ENCODE data around the gene TNIK.
"Not testable (repeated sequence)": the region's sequence is repeated elsewhere in the genome, so short reads cannot be mapped to it uniquely, and the experiment has no call there.

Gene TNIK

DNA sequence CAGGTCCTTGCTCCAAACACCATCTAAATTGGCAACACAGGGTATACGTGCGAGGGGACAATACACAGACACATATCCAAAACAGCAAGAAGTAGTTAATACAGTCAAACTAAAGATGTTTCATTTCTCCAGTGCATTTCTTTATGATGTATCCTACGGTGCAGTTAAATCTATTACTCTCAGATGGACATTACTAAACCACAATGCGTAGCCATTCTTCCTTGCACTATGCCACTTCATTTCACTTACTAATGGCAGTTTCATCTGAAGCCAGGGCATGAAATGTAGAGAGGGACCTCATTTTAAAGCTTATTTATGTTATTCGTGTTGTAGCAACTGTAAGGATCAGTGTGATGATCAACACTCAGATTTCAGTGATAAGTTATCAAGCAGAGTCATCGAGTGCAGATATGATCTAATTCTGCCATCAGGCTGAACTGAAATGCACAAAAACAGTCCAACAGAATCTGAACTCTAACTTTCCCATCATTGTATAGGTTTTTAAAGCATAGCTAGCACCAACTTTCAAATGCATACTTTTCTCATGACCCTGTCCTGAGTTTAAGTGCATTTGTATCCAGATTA lies 14.5 kb downstream of the TNIK start:
- no peak for DNase-seq

DNA sequence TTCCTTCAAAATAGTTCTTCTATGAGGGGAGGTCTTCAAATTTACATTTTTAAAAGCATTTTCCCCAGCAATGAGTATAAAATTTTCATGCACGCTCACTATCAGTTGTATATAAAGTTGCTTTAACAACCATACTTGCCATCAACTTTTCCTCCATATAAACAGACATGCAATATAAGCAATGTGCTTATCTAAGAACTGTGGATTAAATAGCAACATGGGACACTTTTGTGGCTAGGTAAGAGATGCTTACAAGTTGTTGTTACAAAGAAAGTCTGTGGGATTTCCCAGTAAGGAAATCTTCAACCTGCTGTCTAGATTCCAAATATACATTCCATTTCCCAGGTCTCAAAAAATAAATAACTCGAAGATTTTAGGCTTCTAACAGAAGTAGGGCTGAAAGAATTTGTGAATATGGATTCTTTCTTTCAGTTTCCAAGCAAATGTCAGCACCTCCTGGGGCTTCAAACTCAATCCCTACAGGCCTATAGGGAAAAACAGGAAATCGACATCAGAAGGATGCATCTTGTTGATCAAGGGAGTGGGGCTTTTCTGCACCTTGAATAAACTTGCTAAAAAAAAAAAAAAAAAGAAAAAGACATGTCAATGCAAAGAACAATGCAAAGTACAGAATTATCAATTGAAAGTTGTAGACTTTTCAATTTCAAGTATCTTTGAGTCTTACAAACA lies 16.1 kb downstream of the TNIK start:
- DNase-seq = no peak

DNA sequence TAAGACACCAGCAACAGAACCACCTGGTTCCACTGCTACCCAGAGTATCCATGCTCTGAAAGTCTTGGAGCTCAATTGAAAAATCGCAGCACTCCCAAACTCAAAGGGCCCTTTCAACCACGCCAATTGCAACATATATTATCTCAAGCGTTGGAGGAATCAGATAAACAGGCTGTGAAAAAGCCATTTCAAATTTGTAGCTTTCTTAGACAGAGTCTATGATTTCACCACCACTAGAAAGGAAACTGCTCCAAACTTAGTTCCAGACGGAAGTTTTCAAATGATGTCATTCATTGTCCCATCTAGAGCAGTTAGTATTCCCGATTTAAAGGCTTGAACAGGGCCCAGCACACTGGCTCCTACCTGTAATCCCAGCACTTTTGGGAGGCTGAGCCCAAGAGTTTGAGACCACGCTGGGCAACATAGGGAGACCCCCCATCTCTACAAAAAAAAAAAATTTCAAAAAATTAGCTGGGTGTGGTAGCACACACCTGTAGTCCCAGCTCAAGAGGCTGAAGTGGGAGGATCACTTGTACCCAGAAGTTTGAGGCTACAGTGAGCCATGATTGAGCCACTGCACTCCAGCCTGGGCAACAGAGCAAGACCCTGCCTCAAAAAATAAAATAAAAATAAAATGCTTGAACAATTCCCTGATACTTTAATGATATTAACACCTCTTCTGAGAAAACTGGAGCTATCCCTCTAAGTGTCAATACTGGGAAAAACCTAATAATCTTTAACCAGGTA lies 16.8 kb downstream of the TNIK start:
- no peak for DNase-seq

DNA sequence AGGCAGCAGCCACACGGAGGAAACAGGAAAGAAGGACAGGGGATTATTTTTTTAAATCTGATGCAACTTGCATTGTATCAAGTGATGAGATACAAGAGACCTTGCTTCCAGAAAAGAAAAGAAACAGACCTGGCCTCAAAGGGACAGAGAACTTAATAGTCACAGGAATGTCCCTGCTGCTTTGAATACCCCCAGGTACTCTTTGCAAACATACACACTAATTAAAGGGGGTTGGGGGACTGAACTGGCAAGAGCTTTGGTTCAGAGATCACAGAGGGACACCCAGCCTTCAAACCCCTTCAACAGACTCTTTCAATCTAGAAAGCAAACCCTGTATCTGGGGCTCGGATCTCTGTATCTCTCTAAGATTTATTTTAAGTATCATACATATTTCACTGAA lies 18.0 kb downstream of the TNIK start:
- no peak for DNase-seq

DNA sequence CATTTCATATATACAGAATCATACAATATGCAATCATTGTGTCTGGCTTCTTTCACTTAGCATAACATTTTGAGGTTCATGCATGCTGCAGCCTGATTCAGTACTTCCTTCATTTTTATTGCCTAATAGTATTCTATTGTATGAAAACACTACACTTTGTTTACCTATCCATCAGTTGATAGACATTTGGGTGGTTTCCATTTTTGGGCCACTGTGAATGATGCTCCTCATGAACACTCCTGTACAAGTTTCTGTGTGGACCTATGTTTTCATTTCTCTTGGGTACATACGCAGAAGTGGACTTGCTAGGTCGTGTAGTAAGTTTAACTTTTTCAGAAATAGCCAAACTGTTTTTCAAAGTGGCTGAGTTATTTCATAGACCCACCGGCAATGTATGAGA lies 18.8 kb downstream of the TNIK start:
- DNase-seq = no peak

DNA sequence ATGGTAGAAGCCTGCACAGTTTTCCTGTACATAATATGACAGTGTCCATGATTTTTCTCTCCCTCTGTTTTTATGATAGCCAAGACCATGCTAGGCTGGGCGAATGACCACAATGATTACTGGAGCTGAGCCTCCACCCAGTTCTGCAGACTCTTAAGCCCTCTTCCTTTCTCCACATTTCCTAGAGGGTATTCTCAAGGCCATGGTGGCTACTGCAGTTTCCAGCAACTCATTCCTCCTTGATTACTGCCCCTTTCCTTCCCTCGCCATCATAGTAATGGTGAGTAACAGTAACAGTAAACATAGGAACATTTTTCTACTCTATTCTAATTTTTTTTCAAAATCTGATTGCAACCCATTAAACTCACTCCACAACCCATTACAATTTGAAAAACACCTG lies 20.2 kb downstream of the TNIK start:
- DNase-seq = no peak

DNA sequence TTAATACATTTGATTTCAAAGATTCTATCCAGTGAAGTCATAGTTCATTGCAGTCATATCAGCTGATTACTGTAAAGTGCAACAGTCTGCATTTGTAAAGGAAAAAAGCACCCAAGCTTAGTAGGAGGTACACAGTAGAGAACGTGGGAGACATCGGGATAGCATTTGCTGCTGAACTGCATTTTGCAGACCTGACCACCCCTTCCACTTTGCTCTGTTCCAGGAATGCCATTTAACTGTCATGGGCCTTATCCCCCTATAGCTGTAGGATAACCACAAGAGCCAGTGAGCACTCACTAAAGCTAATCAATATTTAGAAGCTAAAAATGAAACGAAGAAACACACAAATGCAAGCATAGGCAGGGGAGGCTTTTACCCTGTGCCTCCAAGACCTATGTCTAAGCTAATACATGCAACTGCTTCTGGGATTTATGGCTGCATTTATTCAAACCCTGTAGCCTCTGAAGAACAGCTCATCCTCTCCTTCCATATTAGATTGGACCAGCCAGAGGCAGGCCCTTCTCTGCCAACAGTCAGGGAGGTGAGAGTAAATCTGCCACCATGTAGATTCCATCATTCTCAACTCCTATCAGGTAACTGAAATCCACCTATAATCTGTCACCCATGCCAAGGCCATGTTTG lies 23.0 kb downstream of the TNIK start:
- no peak for DNase-seq

DNA sequence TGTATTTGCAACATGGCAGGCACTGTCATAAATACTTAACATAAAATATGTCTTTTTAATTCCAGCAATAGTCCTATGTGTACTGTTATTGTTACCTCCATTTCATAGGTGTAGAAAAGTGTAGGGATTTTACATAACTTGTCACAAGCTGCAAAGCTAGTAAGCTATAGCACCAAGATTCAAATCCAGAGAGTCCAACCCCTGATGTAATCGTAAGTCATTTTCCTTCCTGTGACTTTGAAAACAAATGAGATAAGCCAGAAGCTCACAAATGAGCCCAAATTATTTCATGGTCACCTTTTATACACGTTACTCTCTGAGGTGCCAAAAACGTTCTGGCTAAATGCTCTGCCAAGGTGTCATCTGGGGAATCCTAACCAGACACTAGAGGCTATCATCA lies 23.8 kb downstream of the TNIK start:
- no peak for DNase-seq

DNA sequence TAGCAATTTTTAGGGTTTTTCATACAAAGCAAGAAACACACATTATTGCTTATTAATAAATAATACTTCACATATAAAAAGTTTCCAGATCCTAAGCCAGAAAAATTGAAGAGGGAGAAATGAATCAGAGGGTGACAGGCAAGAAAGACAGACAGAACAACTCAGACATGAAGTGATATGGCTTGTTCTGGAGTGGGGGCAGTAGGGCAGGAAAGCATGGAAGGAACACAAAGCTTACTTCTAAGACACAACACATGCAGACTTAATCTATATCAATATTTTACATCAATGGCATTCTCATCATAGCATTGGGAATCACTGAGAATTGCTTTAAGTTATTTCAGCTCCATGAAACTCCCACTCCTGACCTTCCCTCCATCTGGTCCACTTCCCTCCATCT lies 24.4 kb downstream of the TNIK start:
- no peak for DNase-seq

DNA sequence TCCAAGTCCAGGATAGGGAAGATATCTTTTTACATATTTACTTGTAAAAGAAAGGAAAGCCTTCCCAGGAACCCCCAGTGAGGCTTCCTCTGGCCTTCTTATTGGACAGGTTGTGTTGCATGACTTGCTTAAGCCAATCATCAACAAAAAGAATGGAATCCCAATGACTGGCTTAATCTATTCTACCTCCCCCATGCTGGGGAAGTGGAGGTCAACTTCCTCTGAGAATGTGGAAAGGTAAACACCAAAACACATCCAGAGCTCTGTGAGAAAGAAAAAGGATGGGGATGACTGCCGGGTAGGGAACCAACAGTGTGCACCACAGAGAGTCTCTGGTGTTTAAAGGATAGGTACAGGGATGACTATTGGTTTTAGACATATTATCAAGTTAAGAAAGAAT lies 25.1 kb downstream of the TNIK start:
- DNase-seq = no peak

DNA sequence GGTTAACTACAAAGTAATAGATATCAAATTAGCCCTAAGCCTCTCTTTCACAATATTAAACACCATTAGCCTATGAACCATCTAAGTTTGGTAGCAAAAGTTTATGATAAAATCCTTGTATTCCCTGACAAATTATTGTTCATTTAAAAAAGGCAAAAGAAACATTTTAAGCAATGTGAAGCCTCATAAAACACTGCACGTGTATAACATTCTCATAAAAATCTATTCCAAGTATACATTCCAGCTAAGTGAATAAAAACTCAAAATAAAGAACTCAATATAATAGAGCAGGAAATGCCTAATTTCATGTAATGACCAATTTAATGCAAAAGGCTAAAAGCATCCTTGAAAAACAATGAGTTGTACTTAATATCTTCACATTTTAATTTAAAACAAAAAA lies 27.7 kb downstream of the TNIK start:
- no peak for DNase-seq

DNA sequence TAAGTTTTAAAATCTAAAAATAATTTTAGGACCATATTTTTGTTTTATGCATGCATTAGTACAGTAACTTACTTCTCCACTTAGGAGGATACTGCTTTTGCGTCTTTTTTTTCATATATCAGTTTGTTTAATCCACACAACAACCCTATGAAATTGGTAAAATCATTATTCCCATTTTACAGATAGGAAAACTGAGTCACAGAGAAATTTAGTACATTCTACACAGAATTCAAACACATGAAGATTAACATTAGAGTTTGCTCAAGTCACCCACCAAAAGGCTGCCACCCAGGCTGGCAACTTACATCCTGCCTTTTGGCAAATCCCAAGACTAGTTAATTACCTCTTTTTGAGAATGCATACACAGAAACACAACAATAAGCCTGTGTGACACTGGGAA lies 28.7 kb downstream of the TNIK start:
- no peak for DNase-seq

DNA sequence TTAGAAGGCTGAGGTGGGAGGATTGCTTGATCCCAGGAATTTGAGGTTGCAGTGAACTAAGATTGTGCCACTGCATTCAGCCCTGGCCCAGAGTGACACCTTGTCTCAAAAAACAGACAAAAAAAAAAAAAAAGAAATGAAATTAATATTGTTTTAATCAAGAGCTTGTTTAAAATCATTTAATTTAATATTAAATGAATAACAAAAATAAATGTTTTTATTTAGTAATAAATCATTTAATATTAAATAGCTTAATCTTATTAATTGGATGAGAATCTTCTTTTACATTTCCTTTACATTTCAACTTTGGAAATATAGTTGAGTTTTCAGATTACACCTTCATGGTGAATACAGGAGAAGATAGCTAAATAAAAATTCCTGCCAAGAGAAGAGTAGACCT lies 29.7 kb downstream of the TNIK start:
- DNase-seq = no peak

DNA sequence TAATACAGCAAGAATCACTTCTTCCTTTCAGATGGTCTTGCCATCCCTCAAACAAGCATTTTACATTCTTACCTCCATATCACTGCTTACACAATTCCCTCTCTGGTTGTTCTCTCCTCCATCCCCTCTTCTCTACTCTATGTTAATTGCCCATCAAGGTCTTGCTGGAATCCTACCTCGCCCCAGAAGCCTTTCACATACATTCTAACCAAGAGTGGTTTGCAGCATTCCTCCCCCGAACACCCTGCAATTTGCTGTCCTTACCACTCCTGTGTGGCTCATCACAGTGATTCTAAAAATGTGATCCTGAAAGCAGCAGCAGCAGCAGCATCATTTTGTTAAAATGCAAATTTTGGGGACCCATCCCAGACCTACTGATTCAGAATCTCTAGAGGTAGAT lies 30.6 kb downstream of the TNIK start:
- no peak for DNase-seq

DNA sequence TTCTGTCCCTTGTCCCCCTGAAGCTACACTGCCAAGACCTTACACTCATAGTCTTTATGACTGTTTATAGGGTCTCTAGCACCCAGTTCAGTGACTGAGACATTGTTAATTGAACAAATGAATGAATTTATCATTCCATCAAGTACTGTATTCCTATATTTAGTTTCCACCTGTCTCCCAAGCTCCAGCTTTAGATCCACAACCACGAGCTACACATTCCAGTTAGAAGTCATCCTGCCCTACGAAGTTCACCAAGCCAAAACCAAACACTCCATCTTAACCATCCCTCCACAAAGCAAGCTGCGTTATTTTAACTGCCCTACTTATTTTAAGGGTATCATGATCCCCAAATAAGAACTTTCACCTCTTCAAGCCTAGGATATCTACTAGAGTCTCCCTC lies 31.3 kb downstream of the TNIK start:
- DNase-seq = no peak

DNA sequence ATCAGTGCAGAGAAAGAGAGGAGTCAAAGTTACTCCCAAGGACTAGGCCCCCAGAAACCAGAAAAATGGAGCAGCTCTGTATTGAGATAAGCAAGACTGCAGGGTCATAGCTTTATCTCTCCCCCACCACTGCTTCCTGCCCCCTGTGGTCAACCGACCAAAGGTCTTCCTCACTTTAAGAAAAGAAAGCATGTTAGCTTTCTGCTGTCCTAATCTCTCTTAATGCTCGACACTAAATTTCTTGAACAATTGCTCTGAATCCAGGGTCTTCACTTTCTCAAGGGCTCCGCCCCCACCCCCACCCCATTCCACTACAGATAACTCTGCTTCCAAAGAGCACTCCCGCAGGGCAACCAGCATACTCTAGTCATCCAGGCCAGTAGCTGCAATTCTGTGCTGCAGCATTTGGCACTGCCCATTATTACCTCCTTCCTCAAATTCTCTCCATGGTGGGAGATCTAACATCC lies 31.9 kb downstream of the TNIK start:
- no peak for DNase-seq

DNA sequence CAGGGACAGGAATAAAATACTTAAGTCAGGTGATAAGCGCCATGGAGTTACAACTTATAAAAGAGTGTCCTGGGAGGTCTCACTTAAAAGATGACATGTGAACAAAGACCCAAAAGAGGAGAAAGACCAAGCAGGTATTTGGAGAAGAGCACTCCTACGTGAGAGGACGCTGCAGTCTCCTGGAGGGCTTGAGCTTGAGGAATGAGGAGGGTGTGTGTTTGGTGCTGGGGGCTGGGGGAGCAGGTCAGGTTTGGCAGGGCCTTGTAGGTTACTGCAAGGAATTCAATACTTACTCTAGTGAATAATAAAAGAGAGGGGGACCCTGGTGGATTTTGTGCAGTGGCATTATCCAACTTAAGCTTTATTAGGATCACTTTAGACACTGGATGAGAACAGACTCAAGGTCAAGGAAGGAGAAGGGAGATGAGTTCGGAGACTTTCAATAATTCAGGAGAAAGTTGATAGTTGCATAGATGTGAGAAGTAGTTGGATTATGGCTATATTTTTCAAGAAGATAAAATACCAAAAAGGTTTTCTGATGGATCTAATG lies 32.4 kb downstream of the TNIK start:
- DNase-seq = no peak

DNA sequence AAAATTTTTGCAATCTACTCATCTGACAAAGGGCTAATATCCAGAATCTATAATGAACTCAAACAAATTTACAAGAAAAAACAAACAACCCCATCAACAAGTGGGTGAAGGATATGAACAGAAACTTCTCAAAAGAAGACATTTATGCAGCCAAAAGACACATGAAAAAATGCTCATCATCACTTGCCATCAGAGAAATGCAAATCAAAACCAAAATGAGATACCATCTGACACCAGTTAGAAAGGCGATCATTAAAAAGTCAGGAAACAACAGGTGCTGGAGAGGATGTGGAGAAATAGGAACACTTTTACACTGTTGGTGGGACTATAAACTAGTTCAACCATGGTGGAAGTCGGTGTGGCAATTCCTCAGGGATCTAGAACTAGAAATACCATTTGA lies 36.1 kb downstream of the TNIK start:
- DNase-seq = not testable (repeated sequence)

DNA sequence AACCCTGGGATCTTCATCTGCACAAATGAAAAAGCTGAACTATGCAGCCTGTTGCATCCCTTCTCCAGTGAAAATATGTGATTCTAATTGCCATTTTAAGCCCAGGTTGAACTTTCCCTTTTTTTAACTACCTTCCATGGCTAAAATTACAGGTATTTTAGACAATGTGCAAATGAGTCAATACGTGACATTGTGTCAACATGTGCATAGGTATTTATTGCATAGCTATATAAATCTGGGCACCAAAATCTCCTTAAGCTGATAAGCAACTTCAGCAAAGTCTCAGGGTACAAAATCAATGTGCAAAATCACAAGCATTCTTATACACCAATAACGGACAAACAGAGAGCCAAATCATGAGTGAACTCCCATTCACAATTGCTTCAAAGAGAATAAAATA lies 37.4 kb downstream of the TNIK start:
- not testable (repeated sequence) for DNase-seq

DNA sequence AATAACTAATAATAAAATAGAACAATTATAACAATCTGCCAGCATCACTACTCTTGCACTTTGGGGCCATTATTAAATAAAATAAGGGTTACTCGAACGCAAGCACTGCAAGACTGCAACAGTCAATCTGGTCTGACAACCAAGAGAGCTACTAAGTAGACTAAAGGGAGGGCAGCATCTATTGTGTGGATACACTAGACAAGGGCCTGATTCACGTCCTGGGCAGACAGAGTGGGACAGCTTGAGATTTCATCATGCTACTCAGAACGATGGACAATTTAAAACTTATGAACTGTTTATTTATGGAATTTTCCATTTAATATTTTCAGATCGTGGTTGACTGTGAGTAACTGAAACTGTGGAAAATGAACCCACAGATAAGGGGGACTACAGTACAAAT lies 39.5 kb downstream of the TNIK start:
- no peak for DNase-seq

DNA sequence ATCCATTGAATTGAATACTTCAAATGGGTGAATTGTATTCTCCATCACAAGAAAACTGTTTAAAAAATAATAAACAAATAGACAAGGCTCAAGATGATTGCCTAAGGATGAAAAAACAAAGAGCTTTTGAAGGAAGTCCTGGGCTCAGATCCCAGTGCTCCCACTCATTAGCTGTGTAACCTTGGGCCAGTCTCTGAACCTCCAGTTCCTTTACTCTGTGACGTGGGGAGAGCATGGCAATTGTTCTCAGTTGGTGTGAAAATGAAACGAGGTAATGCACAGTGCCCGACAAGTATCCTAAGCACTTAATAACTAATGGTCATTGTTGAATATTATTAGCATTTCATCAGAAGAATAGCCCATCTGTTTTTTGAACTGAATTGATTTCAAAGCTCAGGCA lies 40.7 kb downstream of the TNIK start:
- DNase-seq = no peak

DNA sequence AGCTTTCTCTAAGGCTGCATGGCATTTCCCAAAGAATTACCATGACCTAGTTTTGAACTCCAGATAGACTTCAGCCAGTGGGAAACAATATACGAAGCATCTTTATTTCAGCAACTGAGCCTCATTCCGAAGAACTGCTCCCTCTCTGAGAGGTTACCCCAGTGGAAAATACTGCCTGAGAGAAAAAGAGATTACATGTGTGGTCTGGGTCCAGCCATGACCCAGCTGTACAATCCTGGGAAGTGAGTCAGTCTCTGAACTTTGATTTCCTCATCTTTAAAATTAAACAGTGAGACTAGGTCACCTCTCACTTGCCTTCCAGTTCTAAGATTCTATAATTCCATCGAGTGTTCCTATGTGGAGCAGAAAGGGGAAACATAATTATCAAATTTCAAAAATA lies 42.4 kb downstream of the TNIK start:
- no peak for DNase-seq

DNA sequence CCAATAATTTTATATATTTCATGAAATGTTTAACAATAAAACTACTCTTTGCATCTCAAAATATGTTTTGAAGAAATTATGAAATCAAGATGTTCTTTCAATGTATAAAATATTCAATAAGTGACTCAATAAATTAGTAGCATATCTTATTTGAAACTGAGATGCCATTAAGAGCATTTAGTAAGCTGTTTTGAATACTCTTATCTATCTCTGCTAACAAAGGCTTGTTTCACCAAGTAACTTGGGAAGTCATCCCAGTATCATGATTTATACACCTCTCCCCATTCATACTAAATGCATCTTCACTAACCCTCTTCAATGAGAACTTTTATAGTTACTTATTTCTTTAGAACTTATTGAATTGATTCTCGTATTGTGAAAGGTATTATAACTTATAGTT lies 43.1 kb downstream of the TNIK start:
- no peak for DNase-seq

DNA sequence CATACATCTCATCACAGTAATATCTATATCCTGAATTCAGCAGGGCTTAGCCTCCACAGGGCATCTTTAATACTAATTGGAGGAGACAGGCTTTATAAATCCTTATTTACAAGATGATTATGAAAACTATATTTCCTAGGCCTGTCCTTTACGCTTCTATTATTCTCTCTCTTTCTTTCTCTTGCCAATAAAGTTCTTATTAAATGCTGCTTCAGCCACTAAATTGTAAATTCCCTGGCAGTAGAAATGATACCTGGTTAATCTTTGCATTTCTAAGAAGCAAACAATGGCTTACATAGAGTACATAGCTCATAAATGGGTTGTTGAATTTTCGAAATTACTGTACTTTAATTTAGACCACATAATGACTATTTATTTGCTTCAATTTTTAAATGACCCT lies 43.5 kb downstream of the TNIK start:
- no peak for DNase-seq
